ENCODE results near the gene ADH7. TPM values are rescaled to one million over a fixed set of nuclear protein-coding genes. Genes with fewer than 3 reads are reported as not detected.
"Not testable (repeated sequence)": the region's sequence is repeated elsewhere in the genome, so short reads cannot be mapped to it uniquely, and the experiment has no call there.

Gene ADH7
- total and polyA plus RNA-seq, 2 of the 8 experiments (the other 6 are each of a cell fraction or from before 2014, with no cell fraction given): not detected

- H2BK20ac ChIP-seq (ENCODE audit: low read length); H3K27me3 ChIP-seq (replicated peaks in 1 of 4; ENCODE audit: control insufficient read depth in 3 of 4, extremely low read depth in 1 of 4, insufficient read depth in 3 of 4, low read length in 3 of 4); H3K27ac ChIP-seq (ENCODE audit: low read depth, low read length); H3K4me3 ChIP-seq (ENCODE audit: extremely low read depth in 1 of 4, insufficient read depth in 2 of 4, low read depth in 3 of 4, low read length in 4 of 4); H3K18ac ChIP-seq (ENCODE audit: extremely low read depth, low read length); DNase-seq (ENCODE audit: low read depth in 1 of 2, low spot score in 2 of 2); H4K5ac ChIP-seq (ENCODE audit: insufficient read length, low read depth, low read length); H3K4me2 ChIP-seq (ENCODE audit: insufficient read depth in 1 of 2, low read depth in 2 of 2, low read length in 2 of 2); H2BK120ac ChIP-seq (replicated peaks; ENCODE audit: low read depth, low read length); H2BK5ac ChIP-seq (ENCODE audit: low read depth, low read length); H4K91ac ChIP-seq (replicated peaks; ENCODE audit: insufficient read length, low read length); H4K20me1 ChIP-seq (replicated peaks in 1 of 2; ENCODE audit: control insufficient read depth in 1 of 2, insufficient read depth in 2 of 2, low read length in 2 of 2); H3K14ac ChIP-seq (ENCODE audit: insufficient read length); H2BK12ac ChIP-seq (ENCODE audit: low read depth, low read length); FAIRE-seq; H3K4ac ChIP-seq (replicated peaks; ENCODE audit: insufficient read length, low read depth, low read length); H2BK15ac ChIP-seq (ENCODE audit: low read length); H3K79me1 ChIP-seq (ENCODE audit: low read depth, low read length); H4K8ac ChIP-seq (ENCODE audit: extremely low read depth, insufficient read depth, low read length); H3K36me3 ChIP-seq (ENCODE audit: control insufficient read depth in 2 of 4, insufficient read depth in 4 of 4, low read length in 3 of 4); H3K23ac ChIP-seq (ENCODE audit: insufficient read length); H3K4me1 ChIP-seq (replicated peaks in 1 of 4; ENCODE audit: control insufficient read depth in 3 of 4, insufficient read depth in 4 of 4, low read length in 3 of 4); H3K56ac ChIP-seq (replicated peaks; ENCODE audit: insufficient read length, low read depth, low read length); H2AK5ac ChIP-seq (ENCODE audit: low read depth, low read length); H3K9me3 ChIP-seq (ENCODE audit: insufficient read depth in 2 of 2, low read depth in 1 of 2, low read length in 1 of 2); H3K9ac ChIP-seq (replicated peaks in 1 of 4; ENCODE audit: extremely low read depth in 1 of 4, low read depth in 3 of 4, low read length in 3 of 4); H3K23me2 ChIP-seq (ENCODE audit: low read depth, low read length); H3K79me2 ChIP-seq (ENCODE audit: control insufficient read depth in 1 of 2, insufficient read depth in 2 of 2, low read length in 2 of 2); H2AFZ ChIP-seq (ENCODE audit: low read length): not testable (repeated sequence)
- 91% methylated on average over 8 of the region's 8 CpGs; no CpG with 5 or more reads in 1 of the 2 experiments for WGBS, 2 experiments (ENCODE audit: extremely low coverage in 1 of 2, insufficient coverage in 1 of 2, insufficient read length in 1 of 2, insufficient replicate concordance in 2 of 2, low coverage in 1 of 2, low lambda C conversion rate in 2 of 2, missing lambda C conversion rate in 1 of 2)
- ChIA-PET POLR2A (ENCODE audit: partially characterized antibody) (interaction anchor here (0.6 kb wide), 1 partner anchor 346 kb away, joined by 3 read pairs; no protein-coding TSS in a partner anchor), CTCF (ENCODE audit: partially characterized antibody) (interaction anchor here (1.0 to 10.9 kb wide), 5 partner anchors 10 to 45 kb away, joined by 3 to 99 read pairs (median 7); no protein-coding TSS in a partner anchor)
Observed at GRCh38 chr4:99415762-99416161, 19.4 kb downstream of the ADH7 start.

GRCh38 chr4:99414902-99415301, 20.2 kb downstream of the ADH7 start:
- not testable (repeated sequence) for H3K18ac ChIP-seq (ENCODE audit: extremely low read depth, low read length)

More at GRCh38 chr4:99414902-99415301, 20.2 kb downstream of the ADH7 start:
- H4K91ac ChIP-seq (replicated peaks; ENCODE audit: insufficient read length, low read length); H2BK20ac ChIP-seq (ENCODE audit: low read length); H3K9me3 ChIP-seq (ENCODE audit: insufficient read depth in 2 of 2, low read depth in 1 of 2, low read length in 1 of 2); H3K23ac ChIP-seq (ENCODE audit: insufficient read length); H2BK5ac ChIP-seq (ENCODE audit: low read depth, low read length); H3K4me3 ChIP-seq (ENCODE audit: extremely low read depth in 1 of 4, insufficient read depth in 2 of 4, low read depth in 3 of 4, low read length in 4 of 4); H4K8ac ChIP-seq (ENCODE audit: extremely low read depth, insufficient read depth, low read length); H3K9ac ChIP-seq (replicated peaks in 1 of 4; ENCODE audit: extremely low read depth in 1 of 4, low read depth in 3 of 4, low read length in 3 of 4); H3K27me3 ChIP-seq (replicated peaks in 1 of 4; ENCODE audit: control insufficient read depth in 3 of 4, extremely low read depth in 1 of 4, insufficient read depth in 3 of 4, low read length in 3 of 4); H3K4me2 ChIP-seq (ENCODE audit: insufficient read depth in 1 of 2, low read depth in 2 of 2, low read length in 2 of 2); H3K56ac ChIP-seq (replicated peaks; ENCODE audit: insufficient read length, low read depth, low read length); H2BK12ac ChIP-seq (ENCODE audit: low read depth, low read length); H3K23me2 ChIP-seq (ENCODE audit: low read depth, low read length); H2BK120ac ChIP-seq (replicated peaks; ENCODE audit: low read depth, low read length); H4K20me1 ChIP-seq (replicated peaks in 1 of 2; ENCODE audit: control insufficient read depth in 1 of 2, insufficient read depth in 2 of 2, low read length in 2 of 2); H2AFZ ChIP-seq (ENCODE audit: low read length); H3K14ac ChIP-seq (ENCODE audit: insufficient read length); DNase-seq (ENCODE audit: low read depth in 1 of 2, low spot score in 2 of 2); H3K27ac ChIP-seq (ENCODE audit: low read depth, low read length); H4K5ac ChIP-seq (ENCODE audit: insufficient read length, low read depth, low read length); H2AK5ac ChIP-seq (ENCODE audit: low read depth, low read length); POLR2A ChIA-PET (ENCODE audit: partially characterized antibody); H3K79me2 ChIP-seq (ENCODE audit: control insufficient read depth in 1 of 2, insufficient read depth in 2 of 2, low read length in 2 of 2); H3K79me1 ChIP-seq (ENCODE audit: low read depth, low read length); H3K36me3 ChIP-seq (ENCODE audit: control insufficient read depth in 2 of 4, insufficient read depth in 4 of 4, low read length in 3 of 4); FAIRE-seq; H2BK15ac ChIP-seq (ENCODE audit: low read length); H3K4me1 ChIP-seq (replicated peaks in 1 of 4; ENCODE audit: control insufficient read depth in 3 of 4, insufficient read depth in 4 of 4, low read length in 3 of 4); H3K4ac ChIP-seq (replicated peaks; ENCODE audit: insufficient read length, low read depth, low read length): not testable (repeated sequence)
- CTCF ChIA-PET (ENCODE audit: partially characterized antibody): interaction anchor here (0.7 to 10.9 kb wide), 5 partner anchors 10 to 487 kb away, joined by 3 to 99 read pairs (median 3); no protein-coding TSS in a partner anchor
- 82% methylated on average over 3 of the region's 3 CpGs; no CpG with 5 or more reads in 1 of the 2 experiments for WGBS, 2 experiments (ENCODE audit: extremely low coverage in 1 of 2, insufficient coverage in 1 of 2, insufficient read length in 1 of 2, insufficient replicate concordance in 2 of 2, low coverage in 1 of 2, low lambda C conversion rate in 2 of 2, missing lambda C conversion rate in 1 of 2)

All from H1 (cell line).